PC-3 (cell line): ENCODE results near the gene PSTPIP2. TPM values are rescaled to one million over a fixed set of nuclear protein-coding genes. Genes with fewer than 3 reads are reported as not detected.

Experiments used
- ATAC-seq: fragments of 200-7000 bp; cut with Tn5 transposase; 2 replicates; pipeline ENCODE4 v1.9.1; 2020; ENCODE audit warnings: mild to moderate bottlenecking, moderate library complexity
- BruUV-seq: library from RNA; stranded (reverse); fragments of 400-500 nt; replicated peaks from 2 replicates; lab custom pipeline; 2021; lab: Mats Ljungman, UMichigan
- CTCF ChIA-PET: fragments of 300-600 bp; sonication (Branson Sonifier 250); formaldehyde crosslinking; loops from one replicate; lab custom pipeline; 2022; ENCODE audit warnings: antibody characterized with exemption; lab: Charles Lee
- POLR2A ChIA-PET: fragments of 300-600 bp; sonication (Branson Sonifier 250); formaldehyde crosslinking; loops from one replicate; lab custom pipeline; 2022; ENCODE audit warnings: antibody characterized with exemption; ENCODE audit not compliant: unreplicated experiment; lab: Charles Lee
- DNase-seq: peaks from one replicate; pipeline ENCODE4 v3.0.0-alpha.2; 2015
- H2AFZ ChIP-seq: fragments of 300-600 bp; sonication (generic); 2 replicates; pipeline ENCODE4 v1.6.0; 2016; ENCODE audit warnings: antibody characterized with exemption, low read length
- H3F3A ChIP-seq: fragments of 300-600 bp; sonication (generic); one replicate; pipeline ENCODE4 v1.6.0; 2017; ENCODE audit warnings: antibody characterized with exemption, low read length, control low read depth, mild to moderate bottlenecking; ENCODE audit not compliant: unreplicated experiment
- H3K27ac ChIP-seq: fragments of 300-600 bp; sonication (generic); 2 replicates; pipeline ENCODE4 v1.5.1; 2016; ENCODE audit warnings: mild to moderate bottlenecking, low read length
- H3K27me3 ChIP-seq: fragments of 300-600 bp; sonication (generic); 2 replicates; pipeline ENCODE4 v1.6.1; 2016; ENCODE audit warnings: low read length, mixed read lengths
- H3K36me3 ChIP-seq: fragments of 300-600 bp; sonication (generic); 2 replicates; pipeline ENCODE4 v1.6.1; 2016; ENCODE audit warnings: low read depth, mixed run types, low read length, mixed read lengths
- H3K4me1 ChIP-seq: fragments of 300-600 bp; sonication (generic); 2 replicates; pipeline ENCODE4 v1.5.1; 2016; ENCODE audit warnings: low read length; ENCODE audit not compliant: insufficient read depth
- H3K4me2 ChIP-seq: fragments of 300-600 bp; sonication (generic); 2 replicates; pipeline ENCODE4 v1.6.0; 2016; ENCODE audit warnings: low read length
- H3K4me3 ChIP-seq: fragments of 300-600 bp; sonication (generic); 2 replicates; pipeline ENCODE4 v1.5.1; 2016; ENCODE audit warnings: mild to moderate bottlenecking, low read length, mixed read lengths
- H3K79me2 ChIP-seq: fragments of 300-600 bp; sonication (generic); 2 replicates; pipeline ENCODE4 v1.6.1; 2017; ENCODE audit warnings: low read length, mixed read lengths
- H3K9ac ChIP-seq: fragments of 300-600 bp; sonication (generic); 2 replicates; pipeline ENCODE4 v1.6.0; 2016; ENCODE audit warnings: mild to moderate bottlenecking, low read length
- H3K9me2 ChIP-seq: fragments of 300-600 bp; sonication (generic); replicated peaks from 2 replicates; pipeline ENCODE4 v1.6.1; 2016; ENCODE audit warnings: mixed run types, low read length, mixed read lengths
- H3K9me3 ChIP-seq: fragments of 300-600 bp; sonication (generic); 2 replicates; pipeline ENCODE4 v1.6.1; 2016; ENCODE audit warnings: low read length, mixed read lengths
- H4K20me1 ChIP-seq: fragments of 300-600 bp; sonication (generic); 2 replicates; pipeline ENCODE4 v1.6.1; 2016; ENCODE audit warnings: low read length, mixed read lengths
- CTCF ChIP-seq: fragments of 300-600 bp; sonication (generic); conservative IDR thresholded peaks from 2 replicates; pipeline ENCODE4 v1.5.1; 2017; ENCODE audit warnings: antibody characterized with exemption, low read depth, mild to moderate bottlenecking, low read length
- EZH2 ChIP-seq: fragments of 300-600 bp; sonication (generic); IDR thresholded peaks from one replicate; pipeline ENCODE4 v1.6.1; 2017; ENCODE audit warnings: antibody characterized with exemption, mild to moderate bottlenecking, low read length; ENCODE audit not compliant: unreplicated experiment
- EZH2phosphoT487 ChIP-seq: fragments of 300-600 bp; sonication (generic); IDR thresholded peaks from 2 replicates; pipeline ENCODE4 v1.6.1; 2018; ENCODE audit warnings: mild to moderate bottlenecking, antibody characterized with exemption, low read length, borderline replicate concordance
- intact Hi-C: fragments of 100-400 bp; cut with micrococcal nuclease; formaldehyde crosslinking; loops from 2 replicates; pipeline ENCODE4 v1.9.0; 2023
- total RNA-seq: library from RNA; depleted of rRNA; stranded (reverse); fragments of >200 nt; gene quantifications from 2 replicates; pipeline ENCODE4 v1.2.3, GENCODE V29; 2014

The PSTPIP2 gene
- total RNA-seq, 1 experiment from 2014 or later = 0.11 TPM

- BruUV-seq = no TSS peak
- intact Hi-C loops = no loop called here
- no peaks in the 10 kb centered on the region for H3K79me2 ChIP-seq
Observed at GRCh38 chr18:45945669-45946068, 126.4 kb downstream of the PSTPIP2 start.

GRCh38 chr18:45940724-45941123 is 131.3 kb downstream of the PSTPIP2 start:
- Histone ChIP-seq H3K4me2 (no peak overlapping the region), H3K4me1 (no peaks in the 10 kb centered on the region), H3K27me3 (no peaks in the 10 kb centered on the region), H4K20me1 (no peaks in the 10 kb centered on the region), H3K79me2 (no peaks in the 10 kb centered on the region), H3K36me3 (no peaks in the 10 kb centered on the region), H2AFZ (no peak overlapping the region), H3K9me2 (no peaks in the 10 kb centered on the region), H3F3A (no peaks in the 10 kb centered on the region), H3K9ac (no peak overlapping the region), H3K27ac (no peak overlapping the region), H3K4me3 (no peak overlapping the region), H3K9me3 (no peaks in the 10 kb centered on the region)
- no TSS peak for BruUV-seq
- ChIA-PET CTCF (interaction anchor here (0.7 kb wide), 1 partner anchor 31 kb away, joined by 4 read pairs; no protein-coding TSS in a partner anchor), POLR2A (no interaction called here)
- TF ChIP-seq EZH2 (no peak), CTCF (no peak), EZH2phosphoT487 (no peak)
- ATAC-seq = no peak
- DNase-seq = no peak
- intact Hi-C loops = no loop called here

More at GRCh38 chr18:45945669-45946068, 126.4 kb downstream of the PSTPIP2 start:
- H3K36me3 ChIP-seq = 0 out of 2 replicates have a peak, but pooled peaks cover 2% of the 10 kb centered on the region
- H2AFZ ChIP-seq = no peak overlapping the region
- DNase-seq (no peak), ATAC-seq (no peak)
- ChIA-PET POLR2A (no interaction called here), CTCF (no interaction called here)
- TF ChIP-seq EZH2phosphoT487 = no peak
- TF ChIP-seq EZH2 = no peak
- TF ChIP-seq CTCF = no peak
- no peak overlapping the region for H3K4me3 ChIP-seq
- H3K9me2 ChIP-seq = no peaks in the 10 kb centered on the region
- H3K9ac ChIP-seq = no peak overlapping the region
- H3K4me2 ChIP-seq = no peak overlapping the region
- H3F3A ChIP-seq = no peaks in the 10 kb centered on the region
- H3K9me3 ChIP-seq = no peaks in the 10 kb centered on the region
- H3K4me1 ChIP-seq = peaks cover 3% of the 10 kb centered on the region
- H3K27me3 ChIP-seq = no peaks in the 10 kb centered on the region
- H3K27ac ChIP-seq = no peak overlapping the region
- no peaks in the 10 kb centered on the region for H4K20me1 ChIP-seq

- no peak for DNase-seq
- ChIA-PET CTCF (no interaction called here), POLR2A (no interaction called here)
- H2AFZ ChIP-seq = no peak overlapping the region
- H3K9me2 ChIP-seq = no peaks in the 10 kb centered on the region
- H3K27me3 ChIP-seq = no peaks in the 10 kb centered on the region
- intact Hi-C loops = no loop called here
- TF ChIP-seq EZH2phosphoT487 (no peak), EZH2 (no peak), CTCF (no peak)
- H3K27ac ChIP-seq = no peak overlapping the region
- no peaks in the 10 kb centered on the region for H3K36me3 ChIP-seq
- no peaks in the 10 kb centered on the region for H3K79me2 ChIP-seq
- H3K4me3 ChIP-seq = no peak overlapping the region
- H3K4me1 ChIP-seq = no peaks in the 10 kb centered on the region
- H3K4me2 ChIP-seq = no peak overlapping the region
- no peak overlapping the region for H3K9ac ChIP-seq
- no peaks in the 10 kb centered on the region for H3F3A ChIP-seq
- ATAC-seq = no peak
- no TSS peak for BruUV-seq
- H4K20me1 ChIP-seq = no peaks in the 10 kb centered on the region
- H3K9me3 ChIP-seq = no peaks in the 10 kb centered on the region
Observed at GRCh38 chr18:45939236-45939635, 132.8 kb downstream of the PSTPIP2 start.
